Measurements from ENCODE around the gene ADGRE1. TPM values are rescaled to one million over a fixed set of nuclear protein-coding genes. Genes with fewer than 3 reads are reported as not detected.

The ADGRE1 gene
- total RNA-seq, 2 experiments from 2014 or later: 0.46 TPM; not detected in 1

GRCh38 chr19:6842871-6843607 is 44.3 kb upstream of the ADGRE1 start:
- POLR2A ChIA-PET: interaction anchor here (0.5 to 0.6 kb wide), 3 partner anchors 29 to 452 kb away, joined by 3 to 5 read pairs (median 4); no protein-coding TSS in a partner anchor
- H3K27ac ChIP-seq (ENCODE audit: low read depth, low read length, poor library complexity, severe bottlenecking): no peak overlapping the region
- no peaks in the 10 kb centered on the region for H3K9me3 ChIP-seq (ENCODE audit: low read length)
- H3K4me1 ChIP-seq (ENCODE audit: insufficient read depth, low read length, poor library complexity, severe bottlenecking): no peaks in the 10 kb centered on the region
- H3K4me2 ChIP-seq (ENCODE audit: low read length): no peak overlapping the region
- no peak overlapping the region for H3K4me3 ChIP-seq (ENCODE audit: low read depth, low read length, poor library complexity, severe bottlenecking)
- H4K20me1 ChIP-seq (ENCODE audit: insufficient read depth, low read length): no peaks in the 10 kb centered on the region
- no peak overlapping the region for H2AFZ ChIP-seq (ENCODE audit: low read length)
- H3K79me2 ChIP-seq (ENCODE audit: insufficient read depth, low read depth, low read length): no peaks in the 10 kb centered on the region
- H3K9me2 ChIP-seq (ENCODE audit: insufficient read depth, low read length): no peaks in the 10 kb centered on the region
- H3K36me3 ChIP-seq (ENCODE audit: insufficient read depth, low read length): peaks cover 60% of the 10 kb centered on the region
- DNase-seq (ENCODE audit: low spot score): no peak
- intact Hi-C loops (cut with micrococcal nuclease; ENCODE audit: unreplicated experiment): no loop called here
- TF ChIP-seq CTCF (conservative IDR thresholded peaks at IDR 0.05; ENCODE audit: low read length): no peak
- no peak for TF ChIP-seq EZH2phosphoT487 (IDR thresholded peaks at IDR 0.05; ENCODE audit: borderline replicate concordance, low read depth, low read length)
- BruUV-seq (replicated peaks): no TSS peak
- CTCF ChIA-PET (ENCODE audit: unreplicated experiment): no interaction called here

GRCh38 chr19:6847828-6848200 is 39.6 kb upstream of the ADGRE1 start:
- Histone ChIP-seq H3K36me3 (ENCODE audit: insufficient read depth, low read length) (peaks cover 63% of the 10 kb centered on the region), H2AFZ (ENCODE audit: low read length) (no peak overlapping the region), H3K9me3 (ENCODE audit: low read length) (no peaks in the 10 kb centered on the region), H3K79me2 (ENCODE audit: insufficient read depth, low read depth, low read length) (no peaks in the 10 kb centered on the region), H3K9me2 (ENCODE audit: insufficient read depth, low read length) (no peaks in the 10 kb centered on the region), H3K4me1 (ENCODE audit: insufficient read depth, low read length, poor library complexity, severe bottlenecking) (no peaks in the 10 kb centered on the region), H4K20me1 (ENCODE audit: insufficient read depth, low read length) (no peaks in the 10 kb centered on the region), H3K4me2 (ENCODE audit: low read length) (no peak overlapping the region), H3K27ac (ENCODE audit: low read depth, low read length, poor library complexity, severe bottlenecking) (no peak overlapping the region), H3K4me3 (ENCODE audit: low read depth, low read length, poor library complexity, severe bottlenecking) (no peak overlapping the region)
- no TSS peak for BruUV-seq (replicated peaks)
- ChIA-PET CTCF (ENCODE audit: unreplicated experiment) (no interaction called here), POLR2A (no interaction called here)
- DNase-seq (ENCODE audit: low spot score): no peak
- TF ChIP-seq EZH2phosphoT487 (IDR thresholded peaks at IDR 0.05; ENCODE audit: borderline replicate concordance, low read depth, low read length): no peak
- no peak for TF ChIP-seq CTCF (conservative IDR thresholded peaks at IDR 0.05; ENCODE audit: low read length)
- intact Hi-C loops (cut with micrococcal nuclease; ENCODE audit: unreplicated experiment): no loop called here

GRCh38 chr19:6848986-6849385 is 38.4 kb upstream of the ADGRE1 start:
- Histone ChIP-seq H3K4me2 (ENCODE audit: low read length) (no peak overlapping the region), H4K20me1 (ENCODE audit: insufficient read depth, low read length) (no peaks in the 10 kb centered on the region), H3K4me1 (ENCODE audit: insufficient read depth, low read length, poor library complexity, severe bottlenecking) (no peaks in the 10 kb centered on the region), H2AFZ (ENCODE audit: low read length) (no peak overlapping the region), H3K4me3 (ENCODE audit: low read depth, low read length, poor library complexity, severe bottlenecking) (no peak overlapping the region), H3K9me2 (ENCODE audit: insufficient read depth, low read length) (no peaks in the 10 kb centered on the region), H3K36me3 (ENCODE audit: insufficient read depth, low read length) (peaks cover 67% of the 10 kb centered on the region), H3K27ac (ENCODE audit: low read depth, low read length, poor library complexity, severe bottlenecking) (no peak overlapping the region), H3K79me2 (ENCODE audit: insufficient read depth, low read depth, low read length) (no peaks in the 10 kb centered on the region), H3K9me3 (ENCODE audit: low read length) (no peaks in the 10 kb centered on the region)
- ChIA-PET CTCF (ENCODE audit: unreplicated experiment) (no interaction called here), POLR2A (interaction anchor here (0.6 kb wide), 1 partner anchor 644 kb away, joined by 9 read pairs; no protein-coding TSS in a partner anchor)
- no peak for DNase-seq (ENCODE audit: low spot score)
- BruUV-seq (replicated peaks): no TSS peak
- intact Hi-C loops (cut with micrococcal nuclease; ENCODE audit: unreplicated experiment): no loop called here
- no peak for TF ChIP-seq CTCF (conservative IDR thresholded peaks at IDR 0.05; ENCODE audit: low read length)
- no peak for TF ChIP-seq EZH2phosphoT487 (IDR thresholded peaks at IDR 0.05; ENCODE audit: borderline replicate concordance, low read depth, low read length)

All from OCI-LY7 (cell line).